ENCODE measurements around the gene SH3BP4.

Gene SH3BP4

DNA sequence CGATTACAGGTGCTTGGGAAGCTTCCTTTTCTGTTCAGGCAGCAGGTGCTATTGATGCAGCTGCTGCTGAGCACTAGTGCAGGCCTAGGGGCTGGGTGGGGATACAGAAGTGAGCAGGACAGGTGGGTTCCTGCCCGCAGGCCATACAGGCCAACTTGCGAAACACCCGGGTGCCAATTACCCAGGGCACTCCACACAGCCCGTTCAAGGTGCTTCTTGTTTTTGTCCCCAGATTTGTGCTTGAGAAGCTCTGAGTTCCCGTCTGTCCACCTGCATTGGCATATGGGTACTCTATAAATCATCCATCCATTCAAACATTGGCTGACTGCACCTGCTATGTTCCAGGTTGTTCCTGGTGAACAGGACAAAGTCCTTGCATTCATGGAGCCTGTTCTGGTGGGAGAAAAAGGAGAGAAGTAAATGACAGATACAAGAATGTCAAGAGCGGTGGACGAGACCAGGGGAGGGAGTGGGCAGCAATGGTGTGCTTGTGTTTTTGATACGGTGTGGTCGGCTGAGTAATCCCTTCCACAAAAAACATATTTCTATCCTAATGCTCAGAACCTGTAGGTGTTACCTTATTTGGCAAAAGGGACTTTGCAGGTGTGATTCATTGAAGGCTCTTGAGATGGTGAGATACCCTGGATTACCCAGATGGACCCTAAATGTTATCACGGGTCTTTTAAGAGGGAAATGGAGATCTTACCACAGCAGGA lies 31.4 kb downstream of the SH3BP4 start:
- DNase-seq = no peak

DNA sequence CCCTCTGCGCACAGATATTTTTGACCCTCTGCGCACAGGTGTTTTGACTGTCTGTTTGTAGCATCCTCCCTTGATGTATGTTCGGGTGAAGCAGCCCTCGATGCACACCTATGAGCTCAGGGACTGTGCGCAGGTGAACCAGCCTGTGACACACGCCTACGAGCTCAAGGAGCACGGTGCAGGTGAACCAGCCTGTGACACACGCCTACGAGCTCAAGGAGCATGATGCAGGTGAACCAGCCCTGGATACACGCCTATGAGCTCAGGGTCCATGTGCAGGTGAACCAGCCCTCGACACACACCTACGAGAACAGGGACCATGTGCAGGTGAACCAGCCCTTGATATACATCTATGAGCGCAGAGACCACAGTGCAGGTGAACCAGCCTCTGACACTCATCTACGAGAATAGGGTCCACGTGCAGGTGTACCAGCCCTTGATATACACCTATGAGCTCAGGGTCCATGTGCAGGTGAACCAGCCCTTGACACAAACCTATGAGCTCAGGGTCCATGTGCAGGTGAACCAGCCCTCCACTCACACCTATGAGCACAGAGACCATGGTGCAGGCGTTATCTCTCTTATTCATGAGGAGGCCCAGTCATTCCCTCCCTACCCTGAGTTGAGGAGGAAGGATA lies 33.9 kb downstream of the SH3BP4 start:
- no peak for DNase-seq

DNA sequence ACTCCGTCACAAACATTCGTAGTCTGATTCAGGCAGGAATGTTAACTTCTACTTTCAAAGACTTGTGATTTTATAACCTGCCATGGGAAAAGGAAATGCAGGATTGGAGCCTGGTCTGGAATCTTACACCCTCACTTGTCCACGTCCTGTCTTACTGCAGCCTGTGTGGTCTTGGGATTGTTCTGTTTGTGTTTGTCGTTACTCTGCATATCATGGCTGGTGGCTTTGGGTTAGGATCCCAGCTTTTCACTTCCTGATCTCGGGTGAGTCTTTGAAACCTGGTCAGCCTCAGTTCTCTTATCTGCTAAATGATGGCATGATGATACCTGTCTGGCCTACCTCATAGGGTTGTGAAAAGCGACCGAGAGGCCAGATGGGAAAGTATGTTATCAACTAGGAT lies 34.6 kb downstream of the SH3BP4 start:
- DNase-seq = no peak

DNA sequence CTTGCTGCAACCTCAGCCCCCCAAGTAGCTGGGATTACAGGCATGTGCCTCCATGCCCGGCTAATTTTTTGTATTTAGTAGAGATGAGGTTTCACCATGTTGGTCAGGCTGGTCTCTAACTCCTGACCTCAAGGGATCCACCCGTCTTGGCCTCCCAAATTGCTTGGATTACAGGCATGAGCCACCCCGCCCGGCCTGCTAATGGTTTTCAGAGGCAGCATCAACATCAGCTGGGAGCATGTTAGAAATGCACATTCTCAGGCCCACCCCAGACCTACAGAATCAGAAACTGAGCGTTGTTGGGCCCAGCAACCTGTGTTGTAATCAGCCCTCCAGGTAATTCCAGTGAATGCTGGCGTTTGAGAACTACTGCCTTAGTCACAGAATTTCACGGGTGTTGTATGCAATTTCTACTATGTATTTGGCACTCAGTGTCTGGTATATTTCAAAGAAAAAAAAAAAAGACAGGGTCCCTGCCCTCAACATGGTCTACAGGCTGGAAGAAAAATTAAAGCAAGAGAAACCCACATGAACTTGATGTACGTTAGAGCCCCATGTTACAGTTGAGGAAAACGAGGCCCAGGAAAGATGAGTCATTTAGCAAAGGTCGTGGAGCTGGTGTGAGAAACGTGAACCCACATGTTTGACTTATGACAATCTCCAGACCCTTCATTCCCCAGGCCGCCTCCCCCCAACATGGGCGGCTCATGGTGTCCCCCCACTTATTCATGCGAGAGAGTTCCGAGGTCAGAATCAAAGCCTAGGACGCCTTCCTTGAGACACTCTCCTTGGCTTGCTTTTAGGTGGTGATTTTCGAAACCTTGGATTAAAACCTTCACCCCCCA lies 35.3 kb downstream of the SH3BP4 start:
- DNase-seq = no peak

DNA sequence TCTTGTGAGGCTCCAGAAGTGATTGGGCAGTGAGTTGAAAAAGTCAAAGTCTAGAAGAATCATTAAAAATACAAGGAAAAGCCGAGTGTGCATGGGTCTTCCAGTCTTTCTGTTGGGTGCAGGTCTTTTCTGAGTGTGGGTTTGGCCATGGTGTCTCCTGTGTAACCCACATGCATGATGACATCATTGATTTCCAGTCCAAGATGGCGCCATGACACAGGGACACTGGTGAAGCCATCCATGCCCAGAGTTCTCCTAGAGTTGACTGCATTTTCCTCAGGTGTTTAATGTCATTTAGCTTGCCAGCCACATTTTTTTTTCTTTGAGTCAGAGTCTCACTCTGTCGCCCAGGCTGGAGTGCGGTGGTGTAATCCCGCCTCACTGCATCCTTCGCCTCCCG lies 35.9 kb downstream of the SH3BP4 start:
- DNase-seq = no peak

DNA sequence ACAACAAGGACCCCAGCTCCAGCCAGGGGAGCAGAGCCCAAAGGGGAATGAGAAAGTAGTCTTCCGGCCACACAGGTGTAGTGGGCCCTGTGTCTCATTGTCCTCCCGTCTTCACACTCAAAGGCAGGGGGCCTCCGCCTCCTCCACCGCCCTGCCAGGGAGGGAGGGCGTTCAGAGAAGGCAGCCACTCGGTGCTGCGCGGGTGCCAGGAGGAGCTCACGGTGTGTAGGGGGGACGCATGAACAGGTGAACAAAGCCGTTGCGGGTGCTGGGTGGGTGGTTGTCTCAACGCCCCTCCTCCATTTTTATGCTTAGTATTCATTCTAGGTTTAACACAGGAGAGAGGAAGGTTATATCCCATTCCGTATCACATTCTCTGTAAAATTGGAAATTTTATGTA lies 36.7 kb downstream of the SH3BP4 start:
- no peak for DNase-seq

DNA sequence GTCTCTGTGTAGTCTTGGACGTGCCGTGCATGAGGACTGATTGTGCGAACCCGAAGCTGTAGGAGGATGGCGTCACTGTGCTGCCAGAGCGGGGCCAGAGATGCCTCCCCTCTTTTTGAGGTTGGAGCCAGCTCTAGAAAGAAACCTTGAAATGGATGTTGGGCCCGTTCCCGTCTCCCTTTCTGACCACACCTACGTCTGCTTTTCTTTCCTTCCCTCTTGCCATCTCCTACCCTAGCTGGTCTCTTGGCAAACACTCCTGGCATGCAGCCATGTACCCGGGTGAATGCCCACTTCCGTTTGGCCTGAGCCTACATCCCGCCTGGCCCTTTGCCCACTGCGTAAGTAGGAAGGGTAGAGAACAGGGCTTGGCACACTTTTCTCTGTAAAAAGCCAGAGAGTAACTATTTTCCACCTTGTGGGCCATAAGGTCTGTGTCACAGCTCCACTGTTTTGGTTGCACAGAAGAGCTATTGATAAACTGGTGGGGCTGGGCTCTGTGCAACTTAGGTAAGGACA lies 37.4 kb downstream of the SH3BP4 start:
- DNase-seq = no peak

DNA sequence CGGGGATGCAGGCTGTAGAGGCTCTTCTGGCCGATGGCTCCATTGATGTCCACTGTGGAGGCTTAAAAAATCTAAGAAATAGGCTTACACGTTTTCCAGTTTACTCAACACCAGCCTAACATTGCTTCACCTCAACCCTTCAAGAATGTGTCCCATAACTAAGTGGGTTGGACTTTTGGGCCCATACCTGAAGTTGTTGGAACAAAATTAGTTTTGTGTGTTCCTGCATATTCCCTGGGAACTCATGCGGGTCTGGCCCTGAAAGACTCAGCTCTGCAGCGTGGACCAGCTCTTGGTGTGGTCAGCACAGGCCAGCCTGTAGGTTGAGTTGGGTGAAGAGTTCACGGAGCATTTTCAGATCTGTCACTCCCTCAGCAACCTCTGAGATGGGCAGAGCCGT lies 38.5 kb downstream of the SH3BP4 start:
- no peak for DNase-seq

DNA sequence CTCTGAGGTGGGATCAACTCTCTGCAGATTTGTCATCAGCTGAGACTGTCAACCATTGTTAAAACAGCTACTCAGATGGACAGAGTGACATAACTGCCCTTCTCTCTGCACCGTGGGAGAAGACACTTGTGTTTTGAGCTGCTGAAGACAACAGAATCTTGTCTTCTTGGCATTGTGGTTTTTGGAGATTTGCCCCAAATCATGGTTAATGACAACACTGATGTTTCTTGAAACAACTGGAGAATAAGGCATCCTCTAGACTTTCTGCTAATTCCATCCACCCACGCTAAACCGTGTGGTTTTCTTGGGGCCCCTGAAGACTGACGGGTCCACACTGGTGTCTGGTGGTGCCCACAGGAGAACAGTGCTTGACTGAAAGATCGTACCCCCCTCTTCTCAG lies 39.5 kb downstream of the SH3BP4 start:
- DNase-seq = peak; percentile 58

DNA sequence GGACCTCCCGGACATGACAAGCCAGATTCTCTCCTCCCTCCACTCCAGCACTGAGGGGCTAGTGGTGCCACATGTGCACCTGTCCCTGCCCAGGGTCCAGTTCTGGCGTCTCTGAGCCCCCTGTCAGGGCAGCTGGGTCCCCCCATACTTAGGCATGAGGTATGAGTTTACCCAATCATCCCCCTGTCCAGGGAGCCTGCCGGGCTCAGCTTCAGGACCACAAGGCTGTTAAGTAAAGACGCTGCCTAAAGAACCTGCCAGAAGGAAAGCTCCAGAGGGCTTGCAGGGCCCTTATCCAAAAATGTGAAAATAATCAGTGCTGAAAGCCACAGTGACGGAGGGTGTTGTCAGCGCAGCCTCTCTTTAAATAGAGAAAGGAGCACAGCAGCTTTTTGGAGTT lies 40.0 kb downstream of the SH3BP4 start:
- DNase-seq = peak; percentile 53

DNA sequence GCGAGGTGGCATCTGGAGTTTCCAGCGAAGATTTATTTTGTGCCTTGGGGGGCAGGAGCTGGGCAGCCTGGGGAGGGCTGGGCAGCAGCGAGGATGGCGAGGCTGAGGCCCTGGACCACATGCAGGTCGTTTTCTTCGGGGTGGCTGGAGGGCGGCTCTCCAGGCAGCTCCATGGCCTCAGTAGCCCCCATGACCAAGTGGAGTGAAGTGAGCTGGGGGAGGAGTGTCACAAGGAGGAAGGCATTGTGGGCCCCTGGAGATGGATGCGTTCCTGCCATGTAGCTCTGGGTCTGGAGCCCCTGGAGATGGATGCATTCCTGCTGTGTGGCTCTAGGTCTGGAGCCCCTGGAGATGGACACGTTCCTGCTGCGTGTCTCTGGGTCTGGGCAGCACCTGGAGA lies 40.4 kb downstream of the SH3BP4 start:
- DNase-seq = no peak

DNA sequence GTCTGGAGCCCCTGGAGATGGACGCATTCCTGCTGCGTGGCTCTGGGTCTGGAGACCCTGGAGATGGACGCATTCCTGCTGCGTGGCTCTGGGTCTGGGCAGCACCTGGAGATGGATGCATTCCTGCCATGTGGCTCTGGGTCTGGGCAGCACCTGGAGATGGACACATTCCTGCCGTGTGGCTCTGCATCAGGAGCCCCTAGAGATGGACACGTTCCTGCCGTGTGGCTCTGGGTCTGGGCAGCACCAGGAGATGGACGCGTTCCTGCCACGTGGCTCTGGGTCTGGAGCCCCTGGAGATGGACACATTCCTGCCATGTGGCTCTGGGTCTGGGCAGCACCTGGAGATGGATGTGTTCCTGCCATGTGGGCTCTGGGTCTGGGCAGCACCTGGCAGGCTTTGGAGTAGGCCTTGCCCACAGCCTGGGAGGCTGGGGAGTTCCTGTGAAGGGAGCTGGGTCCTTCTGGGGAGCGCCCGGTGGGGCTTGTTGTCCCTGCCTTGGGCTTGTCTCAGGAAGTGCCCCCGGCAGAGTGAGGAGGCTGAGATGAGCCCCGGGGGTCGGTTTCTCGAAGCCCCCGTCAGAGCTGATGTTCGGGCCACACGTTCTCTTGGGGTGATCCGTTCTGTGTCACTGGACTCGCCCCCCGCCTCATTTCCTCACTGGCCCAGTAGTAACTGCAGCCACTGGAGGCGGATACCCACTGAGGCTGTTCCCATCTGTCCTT lies 41.0 kb downstream of the SH3BP4 start:
- DNase-seq = no peak

DNA sequence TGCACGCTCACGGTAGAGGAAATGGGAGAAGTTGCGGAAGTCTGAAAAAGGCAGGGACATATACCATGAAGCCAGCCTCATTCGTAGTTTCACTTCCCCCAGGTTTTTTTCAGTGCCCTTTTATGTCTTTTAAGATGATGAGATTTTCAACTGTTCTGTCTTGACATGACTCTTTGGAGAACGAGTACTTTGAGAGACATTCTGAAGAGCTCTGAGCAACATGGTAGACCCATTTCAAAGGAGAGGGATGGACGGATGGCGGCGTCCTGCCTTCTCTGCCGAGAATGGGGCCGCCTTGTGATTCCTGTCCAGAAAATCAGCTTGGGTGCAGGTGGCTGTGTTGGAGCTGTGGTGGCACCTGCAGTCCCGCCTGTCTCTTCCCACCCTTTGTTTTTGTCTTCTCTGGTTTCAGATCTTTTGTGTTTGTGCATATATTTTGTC lies 41.7 kb downstream of the SH3BP4 start:
- DNase-seq = no peak

DNA sequence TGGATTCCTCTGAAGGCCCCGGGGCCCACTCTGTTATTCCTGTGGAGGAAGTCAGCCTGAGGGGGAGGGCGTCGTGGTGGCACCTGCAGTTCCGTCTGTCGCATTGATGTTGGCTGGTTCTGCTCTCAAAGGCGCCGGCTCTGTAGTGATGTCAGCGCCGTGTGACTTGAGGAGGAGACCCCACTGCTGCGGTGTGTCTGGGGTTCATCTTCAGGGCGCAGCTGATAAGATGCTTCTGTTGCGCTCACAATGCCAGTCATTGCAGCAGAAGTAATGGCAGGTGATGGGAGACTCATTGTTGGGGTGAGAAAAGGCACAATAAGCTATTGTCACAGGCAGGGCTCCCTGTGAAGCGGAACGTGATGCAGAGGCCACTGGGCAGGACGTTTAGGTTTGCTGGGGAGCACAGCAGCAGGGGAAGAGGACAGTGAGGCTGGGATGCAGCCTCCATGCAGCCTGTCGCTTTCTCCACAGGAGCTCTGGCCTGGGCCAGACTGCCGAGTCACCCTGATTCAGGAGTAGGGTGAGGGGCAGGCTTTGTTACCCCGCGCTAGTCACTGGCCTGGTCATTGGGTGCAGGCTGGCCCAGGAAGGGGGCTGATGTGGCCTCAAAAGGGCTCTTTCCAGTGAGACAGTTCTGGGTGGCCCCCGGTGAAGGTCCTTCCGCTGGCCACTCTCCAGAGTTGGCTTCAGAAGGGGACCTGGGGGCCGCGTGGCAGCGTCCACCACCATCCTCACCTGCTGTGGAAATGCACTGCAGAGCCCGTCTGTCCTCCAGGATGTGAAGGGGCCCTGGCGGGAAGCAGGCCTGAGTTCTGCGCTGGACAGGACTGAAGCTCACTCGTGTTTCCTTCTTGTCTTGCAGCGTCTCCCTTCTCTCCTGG lies 42.9 kb downstream of the SH3BP4 start:
- DNase-seq = peak; percentile 42

DNA sequence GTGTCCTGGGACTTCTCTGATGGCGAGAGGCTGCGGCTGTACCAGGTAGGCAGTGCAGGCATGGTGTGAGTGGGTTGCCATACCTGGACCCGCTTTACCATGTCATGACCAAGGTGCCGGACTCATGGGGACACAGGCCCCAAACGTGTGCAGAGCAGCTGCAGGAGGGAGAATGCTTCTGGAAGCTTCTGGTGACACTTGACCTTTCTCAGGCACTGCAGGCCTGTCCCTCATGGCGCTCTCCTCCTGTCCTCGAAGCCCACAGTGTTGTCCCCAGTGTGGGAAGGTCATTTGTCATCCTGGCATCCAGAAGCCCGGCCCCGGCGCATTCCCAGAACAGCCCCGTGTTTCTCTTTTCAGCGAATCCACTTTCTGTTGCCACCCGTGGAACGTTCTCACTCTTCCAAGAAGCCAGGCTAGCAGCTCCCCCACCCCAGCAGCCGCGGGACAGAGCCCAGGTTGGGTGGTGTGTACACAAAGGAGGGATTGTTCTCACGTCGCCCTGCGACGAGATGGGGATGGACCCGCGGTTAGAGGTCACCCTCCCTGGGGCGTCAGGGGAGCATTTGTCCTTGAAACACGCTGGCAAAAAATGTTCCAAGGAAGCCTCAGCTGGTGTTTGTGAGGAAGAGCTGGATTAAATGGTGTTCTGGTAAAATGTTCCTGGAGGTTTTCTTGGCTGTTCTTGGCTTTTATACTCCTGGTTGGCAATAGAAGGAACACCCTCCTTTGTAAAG lies 43.7 kb downstream of the SH3BP4 start:
- DNase-seq = no peak

DNA sequence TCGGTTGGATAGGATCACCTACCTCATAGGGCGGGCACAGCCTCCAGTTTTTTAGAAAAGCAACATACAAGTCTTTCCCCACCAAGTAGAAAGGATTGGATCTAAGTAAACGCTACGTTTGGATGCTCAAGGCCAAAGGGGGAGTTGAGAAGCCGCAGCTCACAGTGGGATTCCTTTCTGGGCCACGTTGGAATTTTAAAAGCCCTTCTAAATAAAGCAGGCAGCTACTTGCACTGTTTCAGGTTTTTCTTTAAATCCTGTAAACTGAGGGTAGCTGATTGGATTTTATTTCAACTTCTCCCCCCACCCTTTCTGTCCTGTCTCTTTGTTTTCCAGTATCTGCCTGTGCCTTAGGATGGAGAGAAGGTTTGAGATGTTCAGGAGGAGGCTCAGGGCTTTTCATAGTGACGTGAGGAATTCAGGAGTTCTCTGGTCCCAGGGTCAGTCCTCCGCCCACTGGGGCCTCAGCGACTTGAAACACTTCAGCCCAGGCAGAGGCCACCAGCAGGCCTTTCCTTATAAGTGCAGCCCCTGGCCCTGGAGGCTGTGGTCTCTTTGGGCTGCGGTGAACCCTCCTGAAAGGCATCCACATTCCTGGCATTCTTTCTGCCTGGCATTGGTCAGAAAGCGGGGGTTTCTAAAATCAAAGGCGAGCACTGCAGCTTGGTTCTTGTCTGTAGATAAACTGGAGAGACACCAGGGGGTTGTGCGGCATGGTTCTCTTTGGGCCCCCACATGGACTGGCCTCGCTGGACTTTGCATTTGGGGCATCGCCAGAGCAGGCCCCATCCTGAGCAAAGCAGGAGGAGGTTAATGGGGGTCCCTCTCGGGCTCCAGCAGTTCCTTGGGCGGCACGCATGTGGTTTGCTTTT lies 44.5 kb downstream of the SH3BP4 start:
- DNase-seq = peak; percentile 98

DNA sequence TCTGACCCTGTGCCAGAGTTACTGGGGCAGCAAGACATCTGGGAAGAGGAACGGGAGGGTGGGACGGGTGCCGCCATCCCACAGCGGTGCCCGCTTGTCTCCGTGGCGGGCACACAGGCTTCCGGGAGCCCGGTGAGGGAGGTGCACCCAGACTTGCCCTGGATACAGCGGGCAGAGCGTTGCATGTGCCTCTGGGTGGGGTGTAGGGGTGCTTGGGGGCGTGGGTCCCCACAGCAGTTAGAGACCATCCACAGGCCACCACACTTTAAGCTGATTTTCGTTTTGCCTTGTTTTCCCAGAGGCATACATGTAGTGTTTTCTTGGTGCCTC lies 45.1 kb downstream of the SH3BP4 start:
- no peak for DNase-seq

DNA sequence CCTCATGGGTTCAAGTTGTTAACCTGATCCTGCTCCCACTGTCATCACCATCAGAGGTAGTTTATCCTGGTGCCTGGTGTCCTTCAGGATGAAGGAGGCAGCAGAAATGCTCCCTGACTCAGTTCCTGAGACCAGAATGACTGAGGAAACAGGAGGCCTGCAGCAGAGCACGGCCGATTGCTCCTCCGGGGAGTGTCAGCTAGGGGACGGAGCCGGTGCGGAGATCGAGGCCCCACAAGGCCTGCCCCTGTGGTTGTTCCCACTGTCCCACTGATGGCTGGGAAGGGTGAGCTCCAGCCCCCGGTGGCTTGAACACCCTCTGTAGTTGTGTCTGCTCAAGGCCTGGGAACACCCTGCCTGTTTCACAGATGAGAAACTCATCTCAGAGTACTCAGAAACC lies 45.6 kb downstream of the SH3BP4 start:
- no peak for DNase-seq

DNA sequence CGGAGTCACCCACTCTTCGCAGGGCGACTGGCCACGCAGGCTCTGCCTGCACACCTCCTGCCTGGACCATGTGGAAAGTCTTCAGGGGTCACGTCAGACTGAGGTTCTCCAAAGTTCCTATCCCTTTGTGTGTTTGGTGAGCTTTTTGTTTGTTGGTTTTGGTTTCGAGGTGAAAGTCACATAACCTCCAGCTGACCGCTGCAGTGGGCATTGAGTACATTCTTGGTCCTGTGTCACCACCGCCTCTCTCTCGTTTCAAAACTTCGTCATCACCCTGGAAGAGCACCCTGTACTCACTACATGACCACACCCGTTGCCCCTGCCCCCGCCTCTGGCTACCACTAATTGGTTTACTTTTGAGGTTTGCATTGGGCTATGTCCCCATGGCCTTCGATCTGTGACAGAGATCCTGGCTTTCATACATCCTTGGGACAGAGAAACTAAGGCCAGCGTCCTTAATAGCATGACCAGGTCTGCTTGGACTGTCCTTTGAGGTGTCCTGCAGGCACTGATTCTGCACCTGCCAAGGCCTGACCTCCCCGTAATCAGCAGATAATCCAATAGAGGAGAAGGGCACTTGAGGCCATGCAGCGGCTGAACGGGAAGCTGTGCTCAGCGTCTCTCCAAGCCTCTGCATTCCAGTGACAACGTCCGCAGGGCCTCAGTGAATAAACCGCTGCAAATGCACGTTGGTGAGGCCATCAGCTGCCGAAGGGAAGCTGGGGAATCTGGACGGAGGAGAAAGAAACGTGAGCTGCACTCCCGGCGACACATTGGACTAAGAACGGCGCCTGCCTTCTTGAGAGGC lies 46.8 kb downstream of the SH3BP4 start:
- no peak for DNase-seq
